MV-4-11 (cell line): ENCODE results near the gene LIPE.
"Not testable (repeated sequence)": the region's sequence is repeated elsewhere in the genome, so short reads cannot be mapped to it uniquely, and the experiment has no call there.

Experiments used
- DNase-seq: peaks from one replicate; lab custom pipeline; 2025; lab: John Stamatoyannopoulos, UW

The LIPE gene, protein sequence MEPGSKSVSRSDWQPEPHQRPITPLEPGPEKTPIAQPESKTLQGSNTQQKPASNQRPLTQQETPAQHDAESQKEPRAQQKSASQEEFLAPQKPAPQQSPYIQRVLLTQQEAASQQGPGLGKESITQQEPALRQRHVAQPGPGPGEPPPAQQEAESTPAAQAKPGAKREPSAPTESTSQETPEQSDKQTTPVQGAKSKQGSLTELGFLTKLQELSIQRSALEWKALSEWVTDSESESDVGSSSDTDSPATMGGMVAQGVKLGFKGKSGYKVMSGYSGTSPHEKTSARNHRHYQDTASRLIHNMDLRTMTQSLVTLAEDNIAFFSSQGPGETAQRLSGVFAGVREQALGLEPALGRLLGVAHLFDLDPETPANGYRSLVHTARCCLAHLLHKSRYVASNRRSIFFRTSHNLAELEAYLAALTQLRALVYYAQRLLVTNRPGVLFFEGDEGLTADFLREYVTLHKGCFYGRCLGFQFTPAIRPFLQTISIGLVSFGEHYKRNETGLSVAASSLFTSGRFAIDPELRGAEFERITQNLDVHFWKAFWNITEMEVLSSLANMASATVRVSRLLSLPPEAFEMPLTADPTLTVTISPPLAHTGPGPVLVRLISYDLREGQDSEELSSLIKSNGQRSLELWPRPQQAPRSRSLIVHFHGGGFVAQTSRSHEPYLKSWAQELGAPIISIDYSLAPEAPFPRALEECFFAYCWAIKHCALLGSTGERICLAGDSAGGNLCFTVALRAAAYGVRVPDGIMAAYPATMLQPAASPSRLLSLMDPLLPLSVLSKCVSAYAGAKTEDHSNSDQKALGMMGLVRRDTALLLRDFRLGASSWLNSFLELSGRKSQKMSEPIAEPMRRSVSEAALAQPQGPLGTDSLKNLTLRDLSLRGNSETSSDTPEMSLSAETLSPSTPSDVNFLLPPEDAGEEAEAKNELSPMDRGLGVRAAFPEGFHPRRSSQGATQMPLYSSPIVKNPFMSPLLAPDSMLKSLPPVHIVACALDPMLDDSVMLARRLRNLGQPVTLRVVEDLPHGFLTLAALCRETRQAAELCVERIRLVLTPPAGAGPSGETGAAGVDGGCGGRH

DNA sequence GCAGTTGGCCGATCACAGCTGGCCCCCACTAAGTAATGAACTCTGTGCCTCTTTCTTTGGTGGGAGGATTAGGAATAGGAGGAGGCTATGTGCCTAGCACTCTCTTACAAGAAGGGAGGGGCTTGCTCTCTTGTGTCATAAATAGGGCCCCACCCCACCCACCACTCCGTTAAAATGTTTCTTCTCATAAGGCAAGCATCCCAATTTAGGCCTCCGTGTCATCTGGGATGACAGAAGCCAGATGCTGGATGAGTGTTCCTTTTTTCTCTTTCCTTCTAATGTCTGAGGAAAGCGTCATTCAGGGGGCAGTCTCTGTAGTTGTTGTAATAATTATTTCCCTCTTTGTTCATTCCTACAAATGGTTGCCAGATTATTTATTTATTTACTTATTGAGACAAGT, at the start of gene LIPE:
TSS of gene LIPE (minus strand) at position 76 of the 400 bp plus-strand sequence. CDS start 239 bp downstream, outside the sequence.
- DNase-seq, result no peak

DNA sequence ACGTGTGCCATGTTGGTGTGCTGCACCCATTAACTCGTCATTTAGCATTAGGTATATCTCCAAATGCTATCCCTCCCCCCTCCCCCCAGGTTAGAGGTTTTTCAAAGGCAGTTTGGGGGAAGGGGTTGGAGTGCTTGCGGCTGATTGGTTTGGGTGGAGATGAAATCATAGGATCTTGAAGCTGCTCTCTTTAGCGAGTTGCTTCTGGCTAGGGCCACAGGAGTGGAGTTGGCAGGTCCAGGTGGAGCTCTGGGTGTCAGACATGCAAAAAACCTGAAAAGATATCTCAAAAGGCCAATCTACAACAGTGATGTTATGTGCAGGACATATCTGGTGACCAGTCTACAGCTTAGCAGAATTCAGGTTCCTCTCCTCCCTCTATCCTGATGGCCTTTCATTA, 48.2 kb upstream of the LIPE start:
- DNase-seq, result no peak

DNA sequence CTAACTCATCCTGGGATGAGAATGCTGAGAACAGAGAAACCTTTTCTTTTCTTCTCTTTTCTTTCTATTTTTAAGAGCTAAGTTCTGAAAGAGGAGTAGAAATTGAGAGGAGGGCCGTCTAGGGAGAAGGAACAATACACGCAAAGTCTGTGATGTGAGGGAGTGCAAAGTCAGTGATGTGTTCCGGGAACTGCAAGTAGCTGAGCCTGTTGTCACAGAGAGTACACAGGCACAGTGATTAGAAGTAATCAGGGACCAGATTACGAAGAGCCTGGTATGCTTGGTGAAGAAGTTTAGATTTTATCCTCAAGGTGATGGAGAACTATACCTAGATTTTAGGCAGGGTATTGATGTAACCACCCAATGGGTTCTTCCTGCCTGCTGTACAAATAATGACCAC, 47.6 kb upstream of the LIPE start:
- no peak for DNase-seq

DNA sequence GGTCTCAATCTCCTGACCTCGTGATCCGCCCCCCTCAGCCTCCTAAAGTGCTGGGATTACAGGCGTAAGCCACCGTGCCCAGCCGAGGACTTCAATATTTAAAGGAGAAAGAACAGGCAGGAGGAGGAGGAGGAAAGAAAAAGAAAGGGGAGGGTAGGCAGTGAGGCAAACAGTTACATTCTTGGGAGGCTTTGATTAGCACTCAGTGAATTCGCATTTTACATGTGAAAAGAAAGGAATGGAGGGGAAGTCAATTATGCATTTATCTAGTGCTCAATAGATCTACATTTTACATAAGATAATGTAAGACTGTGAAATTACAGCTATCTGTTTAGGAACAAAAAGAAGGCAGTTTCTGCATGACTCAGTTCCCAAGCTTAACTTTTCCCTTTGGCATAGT, 46.5 kb upstream of the LIPE start:
- no peak for DNase-seq

DNA sequence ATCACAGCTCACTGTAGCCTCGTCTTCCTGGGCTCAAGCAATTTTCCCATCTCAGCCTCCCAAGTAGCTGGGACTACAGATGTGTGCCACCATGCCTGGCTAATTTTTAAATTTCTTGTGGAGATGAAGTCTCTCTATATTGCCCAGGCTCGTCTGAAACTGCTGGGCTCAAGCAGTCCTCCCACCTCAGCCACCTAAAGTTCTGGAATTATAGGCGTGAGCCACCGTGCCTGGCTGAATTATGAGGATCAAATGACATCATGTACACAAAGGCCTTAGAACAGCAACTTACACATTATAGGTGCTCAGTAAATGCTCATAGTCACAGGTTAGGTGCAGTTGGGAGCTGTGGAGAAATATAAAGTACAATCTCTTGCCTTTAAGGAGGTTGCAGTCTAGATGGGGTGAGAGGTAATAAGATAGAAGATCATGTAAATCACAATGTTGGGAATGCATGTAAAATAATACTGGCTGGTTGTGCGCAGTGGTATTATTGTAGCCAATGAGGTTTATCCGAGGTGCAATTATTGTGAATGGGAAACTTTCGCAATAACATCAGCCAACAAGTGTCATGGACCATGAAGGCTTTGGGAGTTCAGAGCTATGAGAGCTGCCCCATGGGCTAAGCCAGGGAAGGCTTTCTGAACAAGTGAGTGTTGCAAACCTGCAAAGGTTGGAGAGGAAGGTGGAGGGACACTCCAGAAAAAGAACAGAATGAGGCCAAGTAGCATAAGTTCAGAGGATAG, 45.4 kb upstream of the LIPE start:
- DNase-seq, result no peak

DNA sequence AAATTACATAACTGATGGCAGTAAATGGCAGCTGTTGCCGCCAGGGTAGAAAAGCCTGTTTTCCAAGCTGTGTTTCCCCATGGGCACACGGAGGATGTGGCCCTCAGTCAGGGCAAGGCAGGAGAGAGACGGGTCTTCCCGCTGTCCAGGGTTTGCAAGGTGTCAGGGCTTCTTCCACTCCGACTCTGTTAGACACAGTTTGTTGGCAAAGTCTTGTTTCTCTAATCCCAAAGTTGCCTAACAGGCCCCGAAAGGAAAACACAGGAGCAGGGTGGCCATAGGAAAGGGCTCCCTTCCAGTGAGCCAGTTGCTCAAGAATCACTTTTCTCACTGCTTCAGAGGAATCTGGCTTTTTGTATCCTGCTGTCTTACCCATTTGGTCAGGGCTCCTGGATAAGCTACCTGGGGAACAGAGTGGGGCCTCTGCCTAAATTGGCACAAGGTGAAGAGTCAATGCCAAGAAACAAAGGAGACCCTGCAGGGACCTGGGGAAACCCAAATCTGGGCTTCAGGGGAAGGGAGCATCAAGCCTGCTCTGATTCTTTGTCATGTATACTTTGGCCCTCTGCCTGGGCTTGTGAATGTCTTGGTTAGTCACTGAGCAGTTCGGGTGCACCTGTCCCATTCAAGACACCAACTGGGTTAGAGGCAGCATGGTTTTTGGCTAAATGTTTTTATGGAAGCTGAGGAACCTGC, 44.5 kb upstream of the LIPE start:
- no peak for DNase-seq

DNA sequence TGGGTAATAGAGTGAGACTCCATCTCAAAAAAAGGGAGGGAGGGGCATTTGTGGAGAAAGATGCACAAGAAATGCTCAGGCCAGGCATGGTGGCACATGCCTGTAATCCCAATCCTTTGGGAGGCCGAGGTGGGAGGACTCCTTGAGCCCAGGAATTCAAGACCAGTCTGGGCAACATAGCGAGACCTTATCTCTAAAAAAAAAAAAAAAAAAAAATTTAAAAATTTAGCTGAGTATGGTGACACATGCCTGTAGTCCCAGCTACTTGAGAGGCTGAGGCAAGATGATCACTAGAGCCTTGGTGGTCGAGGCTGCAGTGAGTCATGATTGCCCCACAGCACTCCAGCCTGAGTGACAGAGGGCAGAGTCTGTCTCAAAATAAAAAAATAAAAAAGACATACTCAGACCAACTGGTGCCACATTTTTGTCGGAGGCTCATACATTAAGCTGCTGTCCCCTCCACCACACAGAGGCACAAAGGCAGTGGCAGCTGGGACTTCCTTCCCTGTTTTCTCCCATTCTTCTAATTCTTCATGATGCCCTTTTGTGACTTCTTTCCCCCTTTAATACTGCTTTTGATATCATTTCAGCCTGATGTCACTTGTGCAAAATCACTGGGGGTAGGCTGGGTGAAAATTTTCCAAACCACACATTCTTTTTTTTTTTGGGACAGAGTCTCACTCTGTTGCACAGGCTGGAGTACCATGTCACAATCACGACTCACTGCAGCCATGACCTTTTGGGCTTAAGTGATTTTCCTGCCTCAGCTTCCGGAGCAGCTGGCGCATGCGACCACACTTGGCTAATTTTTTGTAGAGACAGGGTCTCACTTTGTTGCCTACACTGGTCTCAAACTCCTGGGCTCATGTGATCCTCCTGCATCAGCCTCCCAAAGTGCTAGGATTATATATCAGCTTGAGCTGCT, 42.4 kb upstream of the LIPE start:
- DNase-seq, result peak; percentile 87

DNA sequence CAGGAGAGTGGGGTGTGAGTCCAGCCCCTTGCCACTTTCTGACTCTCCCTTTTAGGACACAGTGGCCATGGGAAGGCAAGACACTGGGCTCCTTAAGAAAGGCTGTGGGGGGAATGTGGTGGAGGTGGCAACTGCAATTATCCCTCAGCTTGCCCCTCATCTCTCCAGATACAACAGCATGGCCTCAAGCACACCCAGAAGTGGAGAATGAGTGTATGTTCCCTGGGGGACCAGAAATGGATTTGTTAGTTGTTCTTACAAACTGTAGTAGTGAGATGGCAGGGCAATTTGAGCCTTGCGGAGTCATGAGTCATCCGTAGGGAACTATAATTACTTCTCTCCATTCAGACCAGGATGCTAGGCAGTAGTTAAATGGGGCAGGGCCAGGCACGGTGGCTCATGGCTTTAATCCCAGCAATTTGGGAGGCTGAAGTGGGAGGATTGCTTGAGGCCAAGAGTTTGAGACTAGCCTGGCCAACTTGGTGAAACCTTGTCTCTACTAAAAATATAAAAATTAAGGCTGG, 41.1 kb upstream of the LIPE start:
- peak; percentile 81 for DNase-seq

DNA sequence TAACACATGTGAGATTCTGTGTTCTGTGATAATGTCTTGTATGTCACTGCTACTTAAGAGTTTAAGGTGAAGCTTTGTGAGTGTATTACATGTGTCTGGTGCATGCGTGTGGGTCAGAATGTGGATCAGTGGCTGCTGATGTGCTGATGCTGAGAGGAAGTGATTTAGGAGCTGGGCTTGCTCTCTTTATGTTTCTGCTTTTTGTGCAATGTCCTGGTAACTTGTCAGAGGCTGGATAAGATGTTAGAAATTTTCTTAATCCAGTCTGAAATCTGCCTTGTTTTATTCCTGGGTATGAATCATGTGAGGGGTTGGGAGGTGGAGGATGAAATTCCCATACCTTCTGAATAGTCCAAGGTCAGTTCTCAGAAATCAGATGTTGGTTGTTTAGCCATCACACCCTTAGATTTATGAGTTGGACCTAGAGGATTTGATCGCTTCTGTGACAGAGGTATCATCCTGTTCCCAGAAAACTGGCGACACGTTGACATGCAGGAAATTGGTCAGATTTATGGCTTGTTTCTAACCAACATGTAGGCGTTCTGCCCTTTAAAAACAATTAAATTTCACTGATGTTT, 40.1 kb upstream of the LIPE start:
- peak; percentile 66 for DNase-seq

DNA sequence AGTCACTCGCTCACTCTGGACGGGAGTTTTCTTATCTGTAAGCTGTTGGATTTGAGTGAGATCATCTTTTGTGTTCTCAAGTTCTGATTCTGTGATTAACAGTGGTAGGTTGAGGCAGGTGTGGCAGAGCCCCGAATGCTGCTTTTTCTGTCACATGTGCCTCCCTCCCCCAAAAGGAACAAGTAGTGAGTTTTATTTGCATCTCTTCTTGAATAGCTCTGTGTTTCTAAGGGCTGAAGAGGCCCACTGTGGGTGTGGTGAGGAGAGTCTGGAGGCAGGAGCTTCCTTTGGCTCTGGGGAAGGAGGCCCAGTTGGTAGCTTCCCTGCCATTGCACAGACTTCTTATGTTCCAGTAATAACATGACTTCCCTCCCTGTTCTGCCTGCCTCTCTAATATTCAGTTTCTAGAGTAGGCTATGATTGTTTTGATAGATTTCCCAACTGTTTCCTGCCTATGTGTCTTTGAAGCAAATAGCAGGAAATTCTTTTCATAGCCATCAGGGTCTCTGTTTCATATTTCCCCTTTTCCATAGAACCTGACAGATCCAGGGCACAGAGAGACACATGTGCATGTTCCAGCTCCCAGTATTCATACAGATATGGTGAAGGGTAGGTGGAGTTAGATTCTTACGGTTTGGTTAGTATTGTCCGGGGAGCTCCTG, 39.5 kb upstream of the LIPE start:
- peak; percentile 34 for DNase-seq

DNA sequence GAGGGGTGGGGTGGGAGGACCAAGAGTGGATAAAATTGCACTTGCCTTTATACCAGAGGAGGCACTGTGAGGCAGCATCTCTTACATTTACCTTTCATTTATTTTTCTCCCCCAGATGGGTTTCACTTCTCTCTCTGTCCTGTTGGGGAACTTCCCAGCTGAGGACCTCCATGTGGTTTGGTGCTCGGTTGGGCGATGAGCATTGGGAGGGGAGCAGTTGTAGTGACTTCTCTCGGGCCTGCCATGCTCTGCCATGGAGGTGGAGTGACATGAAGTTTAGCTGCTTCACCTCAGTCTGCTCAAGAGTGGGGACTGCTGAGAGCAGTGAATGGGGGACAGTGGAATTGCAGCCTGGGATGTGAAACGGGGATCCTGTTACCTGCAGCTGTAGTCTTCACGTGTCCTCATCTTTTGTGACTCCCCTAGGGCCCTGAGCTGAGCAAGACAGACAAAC, 38.7 kb upstream of the LIPE start:
- peak; percentile 83 for DNase-seq

DNA sequence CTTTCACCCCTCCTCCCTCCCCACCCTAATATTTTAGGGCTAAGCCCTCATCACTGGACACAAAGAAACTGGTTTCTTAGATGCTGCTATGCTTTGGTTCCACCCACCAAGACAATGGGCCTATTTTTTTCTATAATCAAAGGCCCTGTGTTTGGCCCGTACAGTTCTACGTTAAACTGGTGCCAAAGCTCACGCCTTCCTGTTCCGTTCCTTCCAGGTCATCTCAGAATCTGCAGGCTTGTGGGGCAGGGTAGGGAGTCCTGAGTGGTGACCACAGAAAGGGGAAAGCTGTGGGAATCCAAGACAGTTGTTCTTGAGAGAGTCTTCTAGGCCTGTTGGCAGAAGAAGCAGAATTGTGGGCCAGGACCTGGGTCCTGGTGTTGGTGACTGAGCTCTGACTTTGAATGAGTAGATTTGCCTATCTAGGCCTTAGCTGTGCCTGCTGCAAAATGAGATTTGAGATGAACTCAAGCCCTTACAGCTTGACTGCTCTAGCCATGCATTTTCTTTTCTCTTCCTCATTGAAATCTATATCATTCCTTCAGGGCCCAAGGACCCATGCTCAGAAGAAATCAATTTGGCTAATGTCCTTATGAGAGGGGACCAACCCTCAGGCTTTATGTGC, 34.6 kb upstream of the LIPE start:
- no peak for DNase-seq

DNA sequence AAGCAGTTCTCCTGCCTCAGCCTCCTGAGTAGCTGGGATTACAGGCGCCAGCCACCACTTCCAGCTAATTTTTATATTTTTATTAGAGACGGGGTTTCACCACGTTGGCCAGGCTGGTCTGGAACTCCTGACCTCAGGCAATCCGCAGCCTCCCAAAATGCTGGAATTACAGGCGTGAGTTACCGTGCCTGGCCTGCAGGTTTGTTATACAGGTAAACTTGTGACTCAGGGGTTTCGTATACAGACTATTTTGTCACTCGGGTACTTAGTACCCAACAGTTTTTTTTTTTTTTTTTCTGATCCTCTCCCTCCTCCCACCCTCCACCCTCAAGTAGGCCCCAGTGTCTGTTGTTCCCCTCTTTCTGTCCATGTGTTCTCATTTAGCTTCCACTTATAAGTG, 34.0 kb upstream of the LIPE start:
- not testable (repeated sequence) for DNase-seq

DNA sequence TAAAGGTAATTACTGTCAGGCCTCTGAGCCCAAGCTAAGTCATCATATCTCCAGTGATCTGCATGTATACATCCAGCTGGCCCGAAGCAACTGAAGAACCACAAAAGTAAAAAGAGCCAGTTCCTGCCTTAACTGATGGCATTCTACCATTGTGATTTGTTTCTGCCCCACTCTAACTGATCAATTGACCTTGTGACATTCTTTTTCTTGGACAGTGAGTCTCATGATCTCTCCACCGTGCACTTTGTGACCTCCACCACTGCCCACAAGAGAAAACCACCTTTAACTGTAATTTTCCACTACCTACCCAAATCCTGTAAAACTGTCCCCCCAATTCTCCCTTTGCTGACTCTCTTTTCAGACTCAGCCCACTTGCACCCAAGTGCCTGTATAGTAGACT, 32.7 kb upstream of the LIPE start:
- no peak for DNase-seq

DNA sequence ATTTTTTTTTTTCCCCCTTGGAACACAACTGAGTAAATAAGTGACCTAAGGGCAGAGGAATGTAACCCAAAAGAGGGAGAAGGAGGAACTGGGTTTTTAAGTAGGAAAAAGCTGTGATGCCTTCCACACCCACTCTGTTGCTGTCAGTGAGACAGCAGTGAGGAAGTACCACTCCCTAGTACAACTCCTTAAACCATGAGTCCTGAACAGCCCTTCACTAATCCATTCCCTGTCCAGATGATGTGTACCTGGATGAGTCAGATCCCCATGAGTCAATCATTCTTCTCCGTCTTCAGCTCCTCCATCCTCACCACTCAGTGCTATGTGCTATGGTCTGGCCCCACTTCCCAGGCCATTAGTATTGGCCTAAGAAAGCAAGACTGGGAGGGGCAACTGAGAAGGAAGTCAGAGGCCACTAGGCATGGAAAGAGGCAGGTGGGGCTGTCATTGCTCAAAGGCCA, 28.5 kb upstream of the LIPE start:
- DNase-seq, result no peak

DNA sequence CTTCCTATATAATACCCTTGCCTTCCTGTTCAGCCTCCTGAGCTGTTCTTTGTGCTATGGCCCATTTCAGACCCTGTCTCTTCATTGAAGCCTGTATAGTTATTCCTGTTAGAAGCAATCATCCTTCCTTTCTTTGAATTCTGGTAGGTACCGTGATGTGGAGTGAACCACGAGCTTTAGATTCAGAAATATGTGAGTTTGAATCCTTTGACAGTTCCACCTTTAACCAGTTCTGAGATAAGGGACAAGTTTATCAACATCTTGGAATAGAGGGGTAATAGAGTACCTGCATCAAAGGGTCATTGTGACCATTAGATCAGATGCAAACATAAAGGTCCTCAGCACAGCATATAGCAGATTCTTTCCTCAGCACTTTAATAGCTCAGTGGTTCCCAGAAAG, 27.9 kb upstream of the LIPE start:
- DNase-seq, result no peak

DNA sequence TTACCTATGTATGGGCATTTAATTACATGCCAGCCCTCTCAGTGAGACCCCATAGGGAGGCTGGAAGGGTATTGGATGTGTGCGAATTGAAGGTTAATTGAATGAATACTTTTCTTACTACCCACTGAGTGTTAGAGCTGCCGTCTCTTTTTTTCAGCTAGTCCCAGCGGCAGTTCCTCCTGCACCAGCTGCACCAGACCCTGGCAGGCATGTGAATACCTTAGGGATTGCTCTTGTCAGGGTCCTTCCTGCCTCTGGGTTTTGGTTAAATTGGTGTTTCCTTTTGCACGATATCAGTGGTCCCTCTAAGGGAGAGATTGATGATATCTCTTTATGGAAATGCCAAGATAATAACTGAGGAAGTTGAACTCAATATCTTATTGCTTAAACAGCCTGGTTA, 25.4 kb upstream of the LIPE start:
- DNase-seq, result no peak

DNA sequence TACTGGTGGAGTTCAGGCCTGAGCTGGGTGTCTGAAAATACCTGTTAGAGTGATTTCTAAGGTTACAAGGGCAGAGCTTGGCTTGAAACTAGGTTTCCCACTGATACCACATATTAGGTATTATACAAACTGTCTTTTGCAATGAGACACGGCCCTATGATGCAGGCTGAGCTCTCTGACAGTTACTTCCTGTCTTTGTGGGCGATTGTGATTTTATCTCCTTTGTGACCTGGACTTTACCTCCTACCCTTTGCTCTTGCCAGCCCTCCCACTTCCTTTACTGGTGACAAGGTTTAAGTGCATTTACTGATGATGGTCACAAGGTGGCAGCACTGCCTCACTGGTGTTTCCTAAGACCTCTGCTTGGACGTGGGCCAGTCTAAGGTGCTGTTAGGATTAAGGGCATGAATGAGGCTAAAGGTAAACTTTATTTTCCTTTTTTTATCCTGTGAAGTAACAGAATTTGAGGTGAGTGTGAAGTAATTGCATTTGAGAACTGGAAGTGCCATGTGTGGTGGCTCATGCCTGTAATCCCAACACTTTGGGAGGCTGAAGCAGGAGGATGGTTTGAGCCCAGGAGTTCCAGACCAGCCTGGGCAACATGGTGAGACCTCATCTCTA, 23.2 kb upstream of the LIPE start:
- peak; percentile 68 for DNase-seq
